ENCODE data around the gene CAMK2D. TPM values are rescaled to one million over a fixed set of nuclear protein-coding genes. Genes with fewer than 3 reads are reported as not detected.

The CAMK2D gene
- total and polyA plus RNA-seq, 7 donors, result 41.2 to 183 (median 83.8) TPM

GRCh38 chr4:113657586-113658233, 103.8 kb downstream of the CAMK2D start:
- DNase-seq (no peak), ATAC-seq (peak; percentile 45 to 87 (median 78))
- H3K27me3 ChIP-seq (ENCODE audit: insufficient read depth in 3 of 3, low read length in 2 of 3), result no peaks in the 10 kb centered on the region
- H3K4me3 ChIP-seq, result peak overlapping the region; percentile 3
- intact Hi-C loops (cut with DNase I), result no loop called here
- peaks cover 0 to 6% of the 10 kb centered on the region in 2 donors for H3K36me3 ChIP-seq (ENCODE audit: insufficient read depth in 1 of 2, low read depth in 1 of 2)
- no peak for TF ChIP-seq CTCF (IDR thresholded peaks at IDR 0.05)
- no peaks in the 10 kb centered on the region for H3K9me3 ChIP-seq
- peak overlapping the region; percentile 28 for H3K27ac ChIP-seq
- H3K4me1 ChIP-seq, result peaks cover 28% of the 10 kb centered on the region
- 11 to 17% (median 14%) methylated on average over 3 of the region's 3 CpGs for WGBS, 3 donors

- Histone ChIP-seq H3K27ac (no peak overlapping the region), H3K27me3 (ENCODE audit: insufficient read depth in 3 of 3, low read length in 2 of 3) (no peaks in the 10 kb centered on the region), H3K4me3 (no peak overlapping the region), H3K36me3 (ENCODE audit: insufficient read depth in 1 of 2, low read depth in 1 of 2) (no peaks in the 10 kb centered on the region), H3K9me3 (no peaks in the 10 kb centered on the region), H3K4me1 (peaks cover 18% of the 10 kb centered on the region)
- ATAC-seq, result no peak
- WGBS, 3 donors, result 92 to 95% (median 92%) methylated on average over 3 of the region's 3 CpGs
- no peak for DNase-seq
- no peak for TF ChIP-seq CTCF (IDR thresholded peaks at IDR 0.05)
- intact Hi-C loops (cut with DNase I), result no loop called here
These were observed 107.7 kb downstream of the CAMK2D start for GRCh38 chr4:113653871-113654270.

- intact Hi-C loops (cut with DNase I), result no loop called here
These were observed 115.1 kb downstream of the CAMK2D start for GRCh38 chr4:113646442-113646822.

GRCh38 chr4:113645771-113646441, 115.6 kb downstream of the CAMK2D start:
- intact Hi-C loops (cut with DNase I), result no loop called here
- H3K9me3 ChIP-seq, result no peaks in the 10 kb centered on the region
- no peak overlapping the region for H3K27ac ChIP-seq
- H3K4me3 ChIP-seq, result no peak overlapping the region
- no peak for TF ChIP-seq CTCF (IDR thresholded peaks at IDR 0.05)
- peak in 3 of 4 donors; percentile 20 to 53 (median 46) for ATAC-seq
- whole genome bisulfite sequencing, 3 donors, result 84 to 86% (median 85%) methylated on average over 5 of the region's 5 CpGs
- H3K27me3 ChIP-seq (ENCODE audit: insufficient read depth in 3 of 3, low read length in 2 of 3), result no peaks in the 10 kb centered on the region
- no peaks in the 10 kb centered on the region for H3K36me3 ChIP-seq (ENCODE audit: insufficient read depth in 1 of 2, low read depth in 1 of 2)
- H3K4me1 ChIP-seq, result peaks cover 25% of the 10 kb centered on the region
- DNase-seq, result no peak

More at GRCh38 chr4:113646442-113646822, 115.1 kb downstream of the CAMK2D start:
- DNase-seq (peak; percentile 15 to 53), ATAC-seq (peak; percentile 60 to 91 (median 76))
- Histone ChIP-seq H3K27ac (no peak overlapping the region), H3K4me3 (no peak overlapping the region), H3K9me3 (no peaks in the 10 kb centered on the region), H3K36me3 (ENCODE audit: insufficient read depth in 1 of 2, low read depth in 1 of 2) (no peaks in the 10 kb centered on the region), H3K4me1 (peaks cover 25% of the 10 kb centered on the region), H3K27me3 (ENCODE audit: insufficient read depth in 3 of 3, low read length in 2 of 3) (no peaks in the 10 kb centered on the region)
- no peak for TF ChIP-seq CTCF (IDR thresholded peaks at IDR 0.05)
- WGBS, 3 donors, result 46 to 53% (median 51%) methylated on average over 2 of the region's 2 CpGs

All from psoas muscle (tissue), 8 donors.